BLaER1 (cell line): Measurements from ENCODE around the gene TGM6.

Source experiments
- H3K27ac ChIP-seq: shearing (Covaris generic); formaldehyde crosslinking; 2 replicates; pipeline ENCODE4 v1.8.1; 2022
- H3K27me3 ChIP-seq: shearing (Covaris generic); formaldehyde crosslinking; 2 replicates; pipeline ENCODE4 v1.8.1; 2022
- H3K36me3 ChIP-seq: shearing (Covaris generic); formaldehyde crosslinking; 2 replicates; pipeline ENCODE4 v1.8.1; 2022
- H3K4me1 ChIP-seq: shearing (Covaris generic); formaldehyde crosslinking; 2 replicates; pipeline ENCODE4 v1.8.1; 2022
- H3K4me2 ChIP-seq: shearing (Covaris generic); formaldehyde crosslinking; 2 replicates; pipeline ENCODE4 v1.8.1; 2022
- H3K4me3 ChIP-seq: shearing (Covaris generic); formaldehyde crosslinking; 2 replicates; pipeline ENCODE4 v1.8.1; 2022
- H3K9ac ChIP-seq: shearing (Covaris generic); formaldehyde crosslinking; 2 replicates; pipeline ENCODE4 v1.8.1; 2022
- H3K9me3 ChIP-seq: shearing (Covaris generic); formaldehyde crosslinking; 2 replicates; pipeline ENCODE4 v1.8.1; 2022
- H4K20me1 ChIP-seq: shearing (Covaris generic); formaldehyde crosslinking; 2 replicates; pipeline ENCODE4 v1.8.1; 2022
- Cebpa-rat ChIP-seq: shearing (Covaris generic); IDR thresholded peaks from 2 replicates; pipeline ENCODE4 v1.8.1; 2022

TGM6 gene

DNA sequence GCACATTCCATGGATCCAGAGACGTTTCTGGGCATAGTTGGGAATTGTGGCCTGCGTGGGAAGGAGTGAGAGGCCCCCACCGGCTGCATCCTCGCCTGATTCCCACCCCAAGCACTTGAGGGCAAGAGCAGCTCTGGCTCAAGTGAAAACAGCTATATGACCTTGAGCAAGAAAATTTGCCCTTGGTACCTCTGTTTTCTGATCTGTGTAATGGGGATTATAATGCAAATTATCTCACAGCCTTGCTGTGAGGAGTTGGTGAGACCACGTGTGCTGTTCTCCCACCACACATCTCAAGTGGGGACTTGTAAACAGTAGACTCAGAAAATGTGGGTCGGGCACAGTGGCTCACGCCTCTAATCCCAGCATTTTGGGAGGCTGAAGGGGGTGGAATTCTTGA, 602 bp downstream of the TGM6 start:
- Histone ChIP-seq H3K4me2 (no peak overlapping the region), H3K4me3 (no peak overlapping the region), H3K9me3 (no peaks in the 10 kb centered on the region), H4K20me1 (no peaks in the 10 kb centered on the region), H3K27ac (no peak overlapping the region), H3K36me3 (no peaks in the 10 kb centered on the region), H3K9ac (no peak overlapping the region), H3K4me1 (peaks cover 25% of the 10 kb centered on the region), H3K27me3 (no peaks in the 10 kb centered on the region)
- no peak for TF ChIP-seq Cebpa-rat

- Histone ChIP-seq H3K9ac (no peak overlapping the region), H3K4me1 (peaks cover 25% of the 10 kb centered on the region), H3K4me3 (no peak overlapping the region), H3K36me3 (no peaks in the 10 kb centered on the region), H3K9me3 (peaks cover 15% of the 10 kb centered on the region), H4K20me1 (no peaks in the 10 kb centered on the region), H3K27me3 (no peaks in the 10 kb centered on the region), H3K4me2 (no peak overlapping the region), H3K27ac (no peak overlapping the region)
- no peak for TF ChIP-seq Cebpa-rat
Measured at GRCh38 chr20:2382833-2383232, 2.1 kb downstream of the TGM6 start.

GRCh38 chr20:2385026-2385425, 4.3 kb downstream of the TGM6 start:
- no peak overlapping the region for H3K4me2 ChIP-seq
- no peak for TF ChIP-seq Cebpa-rat

GRCh38 chr20:2385496-2385895, 4.8 kb downstream of the TGM6 start:
- H3K9ac ChIP-seq: no peak overlapping the region
- peaks cover 23% of the 10 kb centered on the region for H3K9me3 ChIP-seq
- H3K4me3 ChIP-seq: no peak overlapping the region
- no peak overlapping the region for H3K27ac ChIP-seq
- H3K4me2 ChIP-seq: no peak overlapping the region
- no peak for TF ChIP-seq Cebpa-rat
- no peaks in the 10 kb centered on the region for H4K20me1 ChIP-seq
- H3K36me3 ChIP-seq: no peaks in the 10 kb centered on the region
- no peaks in the 10 kb centered on the region for H3K27me3 ChIP-seq
- peaks cover 2% of the 10 kb centered on the region for H3K4me1 ChIP-seq

More at GRCh38 chr20:2385026-2385425, 4.3 kb downstream of the TGM6 start:
- H3K4me1 ChIP-seq: peaks cover 7% of the 10 kb centered on the region
- H3K27ac ChIP-seq: no peak overlapping the region
- H3K4me3 ChIP-seq: no peak overlapping the region
- H4K20me1 ChIP-seq: no peaks in the 10 kb centered on the region
- H3K36me3 ChIP-seq: no peaks in the 10 kb centered on the region
- no peaks in the 10 kb centered on the region for H3K27me3 ChIP-seq
- H3K9me3 ChIP-seq: peaks cover 23% of the 10 kb centered on the region
- no peak overlapping the region for H3K9ac ChIP-seq

DNA sequence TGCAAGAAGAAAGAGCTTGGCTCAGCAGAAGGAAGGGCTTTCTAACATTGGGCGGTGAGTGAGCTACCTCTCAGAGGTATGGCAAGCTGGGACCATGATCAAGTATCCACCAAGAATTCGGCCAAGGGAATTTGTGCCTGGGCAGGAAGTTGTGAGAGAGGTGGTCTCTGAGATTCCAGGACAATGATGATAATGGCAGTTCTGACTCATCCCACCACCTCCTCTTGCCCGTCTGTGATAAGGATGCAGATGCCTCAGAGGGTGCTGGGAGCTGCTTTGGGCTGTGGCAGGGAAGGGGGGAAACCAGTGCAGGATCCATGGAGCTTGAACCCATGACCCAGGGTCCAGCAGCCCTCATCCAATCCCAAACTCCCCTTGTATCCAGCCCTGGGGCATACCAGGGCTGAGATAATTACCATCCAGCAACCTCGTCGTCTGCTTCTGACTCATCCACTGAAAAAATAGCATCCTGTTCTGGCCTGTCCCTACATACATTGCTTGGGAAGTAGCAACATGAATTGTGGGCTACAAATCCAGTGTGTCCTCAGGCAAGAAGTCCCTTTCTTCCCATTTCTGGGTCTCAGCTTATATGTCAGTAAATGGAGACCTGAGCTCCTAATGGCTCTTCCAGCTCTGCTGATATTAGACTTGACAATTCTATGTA, 5.9 kb downstream of the TGM6 start:
- H3K4me3 ChIP-seq: no peak overlapping the region
- no peak for TF ChIP-seq Cebpa-rat
- no peaks in the 10 kb centered on the region for H3K36me3 ChIP-seq
- no peak overlapping the region for H3K4me2 ChIP-seq
- no peak overlapping the region for H3K27ac ChIP-seq
- H4K20me1 ChIP-seq: no peaks in the 10 kb centered on the region
- H3K9me3 ChIP-seq: peaks cover 23% of the 10 kb centered on the region
- H3K9ac ChIP-seq: no peak overlapping the region
- no peaks in the 10 kb centered on the region for H3K27me3 ChIP-seq
- no peaks in the 10 kb centered on the region for H3K4me1 ChIP-seq

DNA sequence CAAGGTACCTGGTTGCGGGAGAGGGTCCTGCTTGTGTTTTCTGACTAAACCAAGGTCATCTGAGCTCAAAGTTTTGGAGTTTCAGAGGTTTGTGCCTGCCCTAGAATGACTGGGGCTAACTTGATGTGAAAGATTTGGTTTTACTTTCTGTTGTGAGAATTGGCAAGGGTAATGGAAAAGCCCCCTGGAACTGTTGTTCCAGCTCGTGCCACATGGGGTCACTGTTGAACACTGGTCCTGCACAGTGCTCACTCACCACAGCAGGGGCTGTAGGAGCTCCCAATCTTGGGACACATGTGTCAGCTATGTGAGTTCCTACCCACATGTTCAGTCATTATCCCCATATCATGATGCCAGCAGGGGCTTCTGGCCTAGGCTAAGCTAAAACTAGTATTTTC, 6.5 kb downstream of the TGM6 start:
- no peaks in the 10 kb centered on the region for H4K20me1 ChIP-seq
- no peak overlapping the region for H3K27ac ChIP-seq
- no peak overlapping the region for H3K9ac ChIP-seq
- H3K4me2 ChIP-seq: no peak overlapping the region
- no peak overlapping the region for H3K4me3 ChIP-seq
- H3K4me1 ChIP-seq: no peaks in the 10 kb centered on the region
- no peaks in the 10 kb centered on the region for H3K27me3 ChIP-seq
- TF ChIP-seq Cebpa-rat: no peak
- no peaks in the 10 kb centered on the region for H3K36me3 ChIP-seq
- peaks cover 23% of the 10 kb centered on the region for H3K9me3 ChIP-seq

GRCh38 chr20:2387580-2387979, 6.9 kb downstream of the TGM6 start:
- H3K4me2 ChIP-seq: no peak overlapping the region
- H3K27me3 ChIP-seq: no peaks in the 10 kb centered on the region
- no peak overlapping the region for H3K4me3 ChIP-seq
- no peaks in the 10 kb centered on the region for H3K36me3 ChIP-seq
- no peak for TF ChIP-seq Cebpa-rat
- peaks cover 23% of the 10 kb centered on the region for H3K9me3 ChIP-seq
- H3K27ac ChIP-seq: no peak overlapping the region
- H4K20me1 ChIP-seq: no peaks in the 10 kb centered on the region
- H3K9ac ChIP-seq: no peak overlapping the region
- H3K4me1 ChIP-seq: no peaks in the 10 kb centered on the region

DNA sequence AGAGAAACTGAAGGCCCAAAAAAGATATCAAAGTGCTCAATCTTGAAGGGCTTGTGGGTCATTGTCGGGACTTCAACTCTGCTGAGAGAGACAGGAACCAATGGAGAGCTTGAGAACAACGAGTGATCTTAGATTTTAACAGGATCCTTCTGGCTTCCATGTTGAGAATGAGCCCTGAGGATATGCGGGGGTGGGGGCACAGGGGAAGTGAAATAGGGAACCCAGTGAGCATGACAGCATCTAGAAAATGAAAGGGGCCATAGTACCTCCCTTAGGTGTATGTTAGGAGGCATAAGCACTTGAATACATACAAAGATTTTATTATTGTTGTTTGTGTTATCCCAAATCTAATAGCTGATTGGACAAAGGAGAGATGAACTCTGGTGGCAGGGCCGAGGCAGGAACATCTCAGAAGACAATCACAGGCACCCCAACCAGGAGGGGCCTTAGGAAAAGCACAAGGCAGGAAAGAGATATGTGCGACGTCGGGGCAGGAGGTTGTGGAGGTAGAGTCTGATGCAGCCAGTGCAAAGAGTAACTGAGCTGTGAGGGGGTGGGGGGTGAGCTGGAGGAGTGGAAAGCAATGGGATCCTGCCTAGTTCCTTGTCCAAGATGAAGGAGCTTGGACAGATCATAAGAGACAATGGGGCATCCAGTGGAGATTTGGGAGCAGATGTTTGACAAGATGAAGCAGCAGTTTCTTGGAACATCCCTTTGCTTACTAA, 10.4 kb downstream of the TGM6 start:
- Histone ChIP-seq H3K36me3 (no peaks in the 10 kb centered on the region), H3K27ac (no peak overlapping the region), H3K9ac (no peak overlapping the region), H4K20me1 (no peaks in the 10 kb centered on the region), H3K4me1 (no peaks in the 10 kb centered on the region), H3K9me3 (peaks cover 23% of the 10 kb centered on the region), H3K4me2 (no peak overlapping the region), H3K4me3 (no peak overlapping the region), H3K27me3 (no peaks in the 10 kb centered on the region)
- no peak for TF ChIP-seq Cebpa-rat

DNA sequence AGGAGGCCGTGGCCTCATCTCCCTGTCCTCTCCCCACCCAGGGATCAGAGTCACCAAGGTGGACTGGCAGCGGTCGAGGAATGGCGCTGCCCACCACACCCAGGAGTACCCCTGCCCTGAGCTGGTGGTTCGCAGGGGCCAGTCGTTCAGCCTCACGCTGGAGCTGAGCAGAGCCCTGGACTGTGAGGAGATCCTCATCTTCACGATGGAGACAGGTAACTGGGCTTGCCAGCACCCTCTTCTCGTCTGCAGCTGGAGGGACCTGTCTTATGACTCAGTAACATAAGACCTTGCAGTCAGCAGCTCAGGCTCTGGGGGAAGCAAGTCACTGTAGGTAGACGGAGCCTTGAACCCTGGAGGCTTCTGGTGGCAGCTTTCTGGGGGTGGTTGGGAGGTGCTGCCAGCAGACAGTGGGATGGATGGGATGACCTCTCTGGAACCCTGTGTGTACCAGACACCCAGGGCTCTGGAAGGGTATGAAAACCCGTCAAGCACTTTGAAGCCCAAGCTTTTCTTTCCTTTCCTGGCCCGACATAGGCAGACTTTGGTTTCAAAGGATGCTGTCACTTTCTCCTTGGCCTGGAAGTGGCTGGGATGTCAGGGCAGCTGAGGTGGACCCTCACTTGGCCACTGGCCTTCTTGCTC, 13.8 kb downstream of the TGM6 start:
- H3K9me3 ChIP-seq: peaks cover 9% of the 10 kb centered on the region
- no peak overlapping the region for H3K9ac ChIP-seq
- H4K20me1 ChIP-seq: no peaks in the 10 kb centered on the region
- no peaks in the 10 kb centered on the region for H3K36me3 ChIP-seq
- no peak overlapping the region for H3K4me2 ChIP-seq
- no peak for TF ChIP-seq Cebpa-rat
- no peak overlapping the region for H3K27ac ChIP-seq
- H3K4me3 ChIP-seq: no peak overlapping the region
- H3K4me1 ChIP-seq: peaks cover 12% of the 10 kb centered on the region
- H3K27me3 ChIP-seq: no peaks in the 10 kb centered on the region

DNA sequence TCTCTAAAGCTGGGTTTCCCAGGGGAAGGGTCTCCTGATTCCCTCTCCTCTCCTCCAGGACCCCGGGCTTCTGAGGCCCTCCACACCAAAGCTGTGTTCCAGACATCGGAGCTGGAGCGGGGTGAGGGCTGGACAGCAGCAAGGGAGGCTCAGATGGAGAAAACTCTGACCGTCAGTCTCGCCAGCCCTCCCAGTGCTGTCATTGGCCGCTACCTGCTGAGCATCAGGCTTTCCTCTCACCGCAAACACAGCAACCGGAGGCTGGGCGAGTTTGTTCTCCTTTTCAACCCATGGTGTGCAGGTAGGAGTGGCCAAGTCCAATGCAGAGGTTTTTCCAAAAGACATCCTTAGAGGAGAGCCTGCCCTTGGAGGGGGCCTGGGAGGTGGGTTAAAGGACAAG, 14.4 kb downstream of the TGM6 start:
- no peaks in the 10 kb centered on the region for H3K36me3 ChIP-seq
- TF ChIP-seq Cebpa-rat: no peak
- no peaks in the 10 kb centered on the region for H3K27me3 ChIP-seq
- no peak overlapping the region for H3K27ac ChIP-seq
- no peak overlapping the region for H3K9ac ChIP-seq
- peaks cover 12% of the 10 kb centered on the region for H3K4me1 ChIP-seq
- H3K4me3 ChIP-seq: no peak overlapping the region
- H4K20me1 ChIP-seq: no peaks in the 10 kb centered on the region
- no peak overlapping the region for H3K4me2 ChIP-seq
- H3K9me3 ChIP-seq: peaks cover 9% of the 10 kb centered on the region
